ENCODE measurements around the gene OR7G1. TPM values are rescaled to one million over a fixed set of nuclear protein-coding genes. Genes with fewer than 3 reads are reported as not detected.
A peak's percentile ranks its signal among the peaks of the same experiment; 100 is the strongest.
"Not testable (repeated sequence)": the region's sequence is repeated elsewhere in the genome, so short reads cannot be mapped to it uniquely, and the experiment has no call there.

OR7G1 gene
- total and polyA plus RNA-seq, 2 of the 8 experiments (the other 6 are each of a cell fraction or from before 2014, with no cell fraction given): not detected

- H3K4me1 ChIP-seq (replicated peaks in 1 of 4; ENCODE audit: control insufficient read depth in 3 of 4, insufficient read depth in 4 of 4, low read length in 3 of 4): peaks cover 7 to 15% (median 10%) of the 10 kb centered on the region in 4 experiments
- H3K79me1 ChIP-seq (ENCODE audit: low read depth, low read length); H4K20me1 ChIP-seq (replicated peaks in 1 of 2; ENCODE audit: control insufficient read depth in 1 of 2, insufficient read depth in 2 of 2, low read length in 2 of 2); H3K56ac ChIP-seq (replicated peaks; ENCODE audit: insufficient read length, low read depth, low read length); H2BK15ac ChIP-seq (ENCODE audit: low read length); H4K5ac ChIP-seq (ENCODE audit: insufficient read length, low read depth, low read length); H2BK20ac ChIP-seq (ENCODE audit: low read length); H3K27ac ChIP-seq (ENCODE audit: low read depth, low read length); H2AFZ ChIP-seq (ENCODE audit: low read length); H3K14ac ChIP-seq (ENCODE audit: insufficient read length); H3K9me3 ChIP-seq (ENCODE audit: insufficient read depth in 2 of 2, low read depth in 1 of 2, low read length in 1 of 2); H3K4ac ChIP-seq (replicated peaks; ENCODE audit: insufficient read length, low read depth, low read length); H3K23ac ChIP-seq (ENCODE audit: insufficient read length); DNase-seq (ENCODE audit: low read depth in 1 of 2, low spot score in 2 of 2); H3K79me2 ChIP-seq (ENCODE audit: control insufficient read depth in 1 of 2, insufficient read depth in 2 of 2, low read length in 2 of 2); H2BK12ac ChIP-seq (ENCODE audit: low read depth, low read length); H3K27me3 ChIP-seq (replicated peaks in 1 of 4; ENCODE audit: control insufficient read depth in 3 of 4, extremely low read depth in 1 of 4, insufficient read depth in 3 of 4, low read length in 3 of 4); H3K9ac ChIP-seq (replicated peaks in 1 of 4; ENCODE audit: extremely low read depth in 1 of 4, low read depth in 3 of 4, low read length in 3 of 4); H3K36me3 ChIP-seq (ENCODE audit: control insufficient read depth in 2 of 4, insufficient read depth in 4 of 4, low read length in 3 of 4); FAIRE-seq; H3K18ac ChIP-seq (ENCODE audit: extremely low read depth, low read length); CTCF ChIA-PET (ENCODE audit: partially characterized antibody); POLR2A ChIA-PET (ENCODE audit: partially characterized antibody); H3K23me2 ChIP-seq (ENCODE audit: low read depth, low read length); H3K4me3 ChIP-seq (ENCODE audit: extremely low read depth in 1 of 4, insufficient read depth in 2 of 4, low read depth in 3 of 4, low read length in 4 of 4); H4K8ac ChIP-seq (ENCODE audit: extremely low read depth, insufficient read depth, low read length); H3K4me2 ChIP-seq (ENCODE audit: insufficient read depth in 1 of 2, low read depth in 2 of 2, low read length in 2 of 2); H2BK5ac ChIP-seq (ENCODE audit: low read depth, low read length): not testable (repeated sequence)
- 0 out of 2 replicates have a peak, but pooled peaks have one; percentile 29 for TF ChIP-seq KDM1A (IDR thresholded peaks at IDR 0.05; ENCODE audit: borderline replicate concordance, low read length)
- peak overlapping the region; percentile 20 for H4K91ac ChIP-seq (replicated peaks; ENCODE audit: insufficient read length, low read length)
- H2AK5ac ChIP-seq (ENCODE audit: low read depth, low read length): peak overlapping the region; percentile 67; the same call in 1 of the 2 replicates
- H2BK120ac ChIP-seq (replicated peaks; ENCODE audit: low read depth, low read length): peak overlapping the region; percentile 3
- 98% methylated on average over 6 of the region's 6 CpGs; no CpG with 5 or more reads in 1 of the 2 experiments for WGBS, 2 experiments (ENCODE audit: extremely low coverage in 1 of 2, insufficient coverage in 1 of 2, insufficient read length in 1 of 2, insufficient replicate concordance in 2 of 2, low coverage in 1 of 2, low lambda C conversion rate in 2 of 2, missing lambda C conversion rate in 1 of 2)
Measured at GRCh38 chr19:9071720-9072119, 43.8 kb downstream of the OR7G1 start.

Data from H1 (cell line).